GM18511 (cell line): Measurements from ENCODE around the gene BLCAP.

Experiments
- ATAC-seq: cut with Tn5 transposase; IDR thresholded peaks from one replicate; pipeline ENCODE4 v1.9.1; 2021; ENCODE audit warnings: mild to moderate bottlenecking, moderate library complexity; ENCODE audit not compliant: unreplicated experiment

The BLCAP gene

GRCh38 chr20:37518059-37518458, 9.6 kb downstream of the BLCAP start:
- no peak for ATAC-seq

- ATAC-seq: no peak
Measured at GRCh38 chr20:37516811-37517750, 10.6 kb downstream of the BLCAP start.

- ATAC-seq: no peak
Measured at GRCh38 chr20:37515876-37516275, 11.8 kb downstream of the BLCAP start.

- no peak for ATAC-seq
Measured at GRCh38 chr20:37513779-37514359, 13.8 kb downstream of the BLCAP start.

GRCh38 chr20:37511610-37512275, 15.9 kb downstream of the BLCAP start:
- no peak for ATAC-seq

- ATAC-seq: no peak
Measured at GRCh38 chr20:37510226-37510625, 17.4 kb downstream of the BLCAP start.

- ATAC-seq: no peak
Measured at GRCh38 chr20:37506152-37506725, 21.4 kb downstream of the BLCAP start.

GRCh38 chr20:37505263-37506151, 22.2 kb downstream of the BLCAP start:
- ATAC-seq: no peak

- ATAC-seq: no peak
Measured at GRCh38 chr20:37504404-37505096, 23.1 kb downstream of the BLCAP start.

GRCh38 chr20:37503256-37503927, 24.3 kb downstream of the BLCAP start:
- ATAC-seq: no peak

- no peak for ATAC-seq
Measured at GRCh38 chr20:37502654-37503053, 25.0 kb downstream of the BLCAP start.

- no peak for ATAC-seq
Measured at GRCh38 chr20:37501940-37502339, 25.7 kb downstream of the BLCAP start.

- ATAC-seq: no peak
Measured at GRCh38 chr20:37500311-37500710, 27.4 kb downstream of the BLCAP start.

GRCh38 chr20:37498066-37498665, 29.5 kb downstream of the BLCAP start:
- ATAC-seq: no peak

- ATAC-seq: no peak
Measured at GRCh38 chr20:37494796-37495195, 32.9 kb downstream of the BLCAP start.

- ATAC-seq: no peak
Measured at GRCh38 chr20:37494301-37494700, 33.4 kb downstream of the BLCAP start.

- no peak for ATAC-seq
Measured at GRCh38 chr20:37492945-37493344, 34.7 kb downstream of the BLCAP start.

- ATAC-seq: no peak
Measured at GRCh38 chr20:37492096-37492625, 35.5 kb downstream of the BLCAP start.
